K562 treated with DMSO at 1 percent for 48 hours (cell line): ENCODE data around the gene TVP23B. TPM values are rescaled to one million over a fixed set of nuclear protein-coding genes. Genes with fewer than 3 reads are reported as not detected.

ENCODE experiments used
- total RNA-seq: library from RNA; unstranded; fragments of 300-600 nt; gene quantifications from 2 replicates; pipeline ENCODE4 v1.2.3, GENCODE V29; 2022; ENCODE audit warnings: low replicate concordance; ENCODE audit errors: extremely low read depth

Gene TVP23B
- not detected in 2 replicates for total RNA-seq

GRCh38 chr17:18780991-18781718 lies at the start of gene TVP23B:
TVP23B (plus strand) TSS chr17:18781183; CDS start chr17:18781294, 111 bp downstream.

GRCh38 chr17:18743699-18744421 lies 37.1 kb upstream of the TVP23B start, which contains the start of gene FBXW10:
FBXW10 (plus strand) TSS chr17:18744054; CDS start chr17:18744245, 191 bp downstream.

Other genes with a start within 250 kb of the TVP23B start
- not detected in 2 replicates for gene TBC1D28, start 136.8 kb upstream of the TVP23B start, total RNA-seq
- gene FOXO3B, start 98.9 kb upstream of the TVP23B start, total RNA-seq: not detected in 2 replicates
- not detected in 2 replicates for gene FBXW10, start 37.1 kb upstream of the TVP23B start, total RNA-seq
- not detected in 2 replicates for gene PRPSAP2, start 76.9 kb downstream of the TVP23B start, total RNA-seq
- not detected in 2 replicates for gene SLC5A10, start 171.0 kb downstream of the TVP23B start, total RNA-seq
- not detected in 2 replicates for gene FAM83G, start 223.6 kb downstream of the TVP23B start, total RNA-seq